ENCODE measurements around the gene MBOAT2. TPM values are rescaled to one million over a fixed set of nuclear protein-coding genes. Genes with fewer than 3 reads are reported as not detected.

MBOAT2 gene
- total and polyA plus RNA-seq, 7 donors: 0.11 to 3.5 (median 0.83) TPM

DNA sequence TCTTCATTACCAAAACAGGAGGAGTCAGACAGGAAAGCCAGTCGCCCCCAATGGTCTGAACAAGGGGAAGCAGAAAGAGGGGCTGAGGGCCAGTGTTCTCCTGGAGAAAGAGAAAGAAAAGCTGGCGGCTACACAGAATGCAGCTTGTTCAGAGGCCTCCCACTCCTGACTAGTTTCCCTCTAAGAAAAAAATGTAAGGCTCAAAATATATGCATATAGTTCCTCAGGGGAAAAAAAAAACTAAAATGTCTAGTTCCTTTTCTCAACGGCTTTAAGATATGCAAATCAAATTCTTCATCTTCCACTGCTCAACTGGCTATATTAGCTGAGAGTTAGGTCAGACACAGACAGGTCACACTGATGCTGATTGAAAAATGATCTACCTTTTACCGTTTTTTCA, 18.6 kb downstream of the MBOAT2 start:
- Histone ChIP-seq H3K9me3 (no peaks in the 10 kb centered on the region), H3K36me3 (ENCODE audit: insufficient read depth in 1 of 2, low read depth in 1 of 2) (no peaks in the 10 kb centered on the region), H3K27me3 (ENCODE audit: insufficient read depth in 3 of 3, low read length in 2 of 3) (no peaks in the 10 kb centered on the region), H3K27ac (no peak overlapping the region), H3K4me1 (no peaks in the 10 kb centered on the region), H3K4me3 (no peak overlapping the region)
- intact Hi-C loops (cut with DNase I): no loop called here
- WGBS, 3 donors: 62 to 69% (median 69%) methylated on average over 4 of the region's 4 CpGs
- TF ChIP-seq, protein P1, sequence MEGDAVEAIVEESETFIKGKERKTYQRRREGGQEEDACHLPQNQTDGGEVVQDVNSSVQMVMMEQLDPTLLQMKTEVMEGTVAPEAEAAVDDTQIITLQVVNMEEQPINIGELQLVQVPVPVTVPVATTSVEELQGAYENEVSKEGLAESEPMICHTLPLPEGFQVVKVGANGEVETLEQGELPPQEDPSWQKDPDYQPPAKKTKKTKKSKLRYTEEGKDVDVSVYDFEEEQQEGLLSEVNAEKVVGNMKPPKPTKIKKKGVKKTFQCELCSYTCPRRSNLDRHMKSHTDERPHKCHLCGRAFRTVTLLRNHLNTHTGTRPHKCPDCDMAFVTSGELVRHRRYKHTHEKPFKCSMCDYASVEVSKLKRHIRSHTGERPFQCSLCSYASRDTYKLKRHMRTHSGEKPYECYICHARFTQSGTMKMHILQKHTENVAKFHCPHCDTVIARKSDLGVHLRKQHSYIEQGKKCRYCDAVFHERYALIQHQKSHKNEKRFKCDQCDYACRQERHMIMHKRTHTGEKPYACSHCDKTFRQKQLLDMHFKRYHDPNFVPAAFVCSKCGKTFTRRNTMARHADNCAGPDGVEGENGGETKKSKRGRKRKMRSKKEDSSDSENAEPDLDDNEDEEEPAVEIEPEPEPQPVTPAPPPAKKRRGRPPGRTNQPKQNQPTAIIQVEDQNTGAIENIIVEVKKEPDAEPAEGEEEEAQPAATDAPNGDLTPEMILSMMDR (IDR thresholded peaks at IDR 0.05): no peak
- no peak for ATAC-seq
- DNase-seq: no peak

DNA sequence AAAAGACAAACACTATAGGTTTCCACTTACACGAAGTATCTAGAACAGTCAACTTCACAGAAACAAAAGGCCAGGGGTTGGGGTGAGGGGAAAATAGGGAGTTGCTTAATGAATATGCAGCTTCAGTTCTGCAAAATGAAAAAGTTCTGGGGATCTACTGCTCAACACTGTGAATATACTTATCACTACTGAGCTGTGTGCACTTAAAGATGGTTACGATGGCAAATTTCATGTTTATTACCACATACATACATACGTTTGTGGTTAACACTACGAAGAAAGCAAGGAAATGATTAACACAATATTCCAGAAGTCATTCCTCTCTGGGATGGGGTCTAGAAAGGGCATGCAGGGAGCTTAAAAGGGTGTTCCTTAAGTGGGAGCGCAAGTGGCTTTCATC, 19.3 kb downstream of the MBOAT2 start:
- no peaks in the 10 kb centered on the region for H3K4me1 ChIP-seq
- no peak overlapping the region for H3K27ac ChIP-seq
- no peaks in the 10 kb centered on the region for H3K9me3 ChIP-seq
- WGBS, 3 donors: 76 to 84% (median 79%) methylated on average over 5 of the region's 5 CpGs
- TF ChIP-seq, protein P1 (IDR thresholded peaks at IDR 0.05): no peak
- intact Hi-C loops (cut with DNase I): no loop called here
- H3K36me3 ChIP-seq (ENCODE audit: insufficient read depth in 1 of 2, low read depth in 1 of 2): no peaks in the 10 kb centered on the region
- ATAC-seq (no peak), DNase-seq (no peak)
- no peak overlapping the region for H3K4me3 ChIP-seq
- H3K27me3 ChIP-seq (ENCODE audit: insufficient read depth in 3 of 3, low read length in 2 of 3): no peaks in the 10 kb centered on the region

DNA sequence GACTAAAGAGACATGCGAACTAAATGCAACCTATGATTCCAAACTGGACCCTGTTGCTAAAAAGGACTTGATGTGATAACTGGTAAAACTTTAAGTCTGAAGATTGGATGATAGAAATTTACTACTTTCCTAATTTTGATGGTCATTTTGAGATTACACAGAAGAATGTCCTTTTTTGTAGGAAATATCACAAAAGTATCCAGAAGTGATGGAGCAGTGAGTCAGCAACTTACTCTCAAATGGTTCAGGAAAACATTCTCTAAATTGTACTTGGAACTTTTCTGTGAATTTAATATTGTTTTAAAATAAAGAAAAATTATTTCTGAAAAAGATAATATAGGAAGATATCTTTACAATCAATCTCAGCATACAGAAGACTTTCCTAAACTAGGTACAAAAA, 19.9 kb downstream of the MBOAT2 start:
- TF ChIP-seq, protein P1 (IDR thresholded peaks at IDR 0.05): no peak
- no peaks in the 10 kb centered on the region for H3K9me3 ChIP-seq
- intact Hi-C loops (cut with DNase I): no loop called here
- ATAC-seq (no peak), DNase-seq (no peak)
- H3K27me3 ChIP-seq (ENCODE audit: insufficient read depth in 3 of 3, low read length in 2 of 3): no peaks in the 10 kb centered on the region
- 94 to 100% (median 96%) methylated on average over 1 of the region's 1 CpG for WGBS, 3 donors
- H3K4me1 ChIP-seq: no peaks in the 10 kb centered on the region
- no peak overlapping the region for H3K4me3 ChIP-seq
- no peak overlapping the region for H3K27ac ChIP-seq
- no peaks in the 10 kb centered on the region for H3K36me3 ChIP-seq (ENCODE audit: insufficient read depth in 1 of 2, low read depth in 1 of 2)

DNA sequence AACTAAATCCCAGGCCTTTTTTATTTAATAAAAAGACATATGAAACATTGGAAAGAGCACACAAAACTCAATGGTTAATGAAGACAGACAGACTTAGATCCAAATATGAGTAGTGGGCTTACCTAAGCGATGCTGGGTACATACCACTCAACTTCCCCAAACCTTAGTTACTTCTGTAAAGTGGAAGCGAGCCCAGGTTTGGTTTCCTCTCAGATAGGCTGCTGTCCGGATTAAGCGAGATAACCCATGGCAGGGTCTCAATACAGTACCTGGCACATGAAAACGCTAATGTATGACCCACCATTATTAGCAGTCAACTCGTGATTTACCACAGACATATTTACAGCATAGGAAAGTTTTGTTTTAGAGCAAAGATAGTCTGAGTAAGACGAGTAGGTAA, 21.6 kb downstream of the MBOAT2 start:
- Histone ChIP-seq H3K4me3 (no peak overlapping the region), H3K4me1 (no peaks in the 10 kb centered on the region), H3K9me3 (no peaks in the 10 kb centered on the region), H3K27me3 (ENCODE audit: insufficient read depth in 3 of 3, low read length in 2 of 3) (peaks cover 0 to 3% (median 0%) of the 10 kb centered on the region in 3 donors), H3K36me3 (ENCODE audit: insufficient read depth in 1 of 2, low read depth in 1 of 2) (no peaks in the 10 kb centered on the region), H3K27ac (no peak overlapping the region)
- intact Hi-C loops (cut with DNase I): no loop called here
- DNase-seq (no peak), ATAC-seq (no peak)
- 88 to 94% (median 89%) methylated on average over 7 of the region's 7 CpGs for WGBS, 3 donors
- TF ChIP-seq, protein P1 (IDR thresholded peaks at IDR 0.05): no peak

DNA sequence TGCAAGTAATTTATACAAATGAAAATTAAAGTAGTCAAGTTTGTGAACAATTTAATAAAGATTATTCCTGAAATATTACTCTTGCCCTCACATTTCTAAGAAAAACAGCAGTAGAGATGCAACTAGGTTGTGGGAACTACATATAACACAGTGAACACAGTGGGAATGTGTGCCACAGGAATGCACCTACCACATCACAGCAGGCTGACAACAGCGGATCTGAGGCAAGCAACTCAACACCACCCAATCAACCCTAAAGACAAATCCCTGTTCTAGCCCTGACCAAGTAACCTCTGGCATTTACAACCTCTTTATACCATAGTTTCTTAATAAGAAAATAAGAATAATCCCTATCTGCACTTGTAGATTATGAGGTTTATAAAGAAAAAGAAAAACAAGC, 23.4 kb downstream of the MBOAT2 start:
- no peak overlapping the region for H3K4me3 ChIP-seq
- no peak for ATAC-seq
- TF ChIP-seq, protein P1 (IDR thresholded peaks at IDR 0.05): no peak
- no peak overlapping the region for H3K27ac ChIP-seq
- 91 to 95% (median 93%) methylated on average over 1 of the region's 1 CpG for WGBS, 3 donors
- no peaks in the 10 kb centered on the region for H3K9me3 ChIP-seq
- DNase-seq: no peak
- peaks cover 0 to 3% (median 0%) of the 10 kb centered on the region in 3 donors for H3K27me3 ChIP-seq (ENCODE audit: insufficient read depth in 3 of 3, low read length in 2 of 3)
- intact Hi-C loops (cut with DNase I): no loop called here
- no peaks in the 10 kb centered on the region for H3K36me3 ChIP-seq (ENCODE audit: insufficient read depth in 1 of 2, low read depth in 1 of 2)
- H3K4me1 ChIP-seq: no peaks in the 10 kb centered on the region
